Heart left ventricle (tissue), 13 donors: ENCODE results near the gene DIPK2B.

ENCODE experiments used
- POLR2A ChIP-seq, 2 donors: fragments of 450-650 bp; IDR thresholded peaks; one replicate each; pipeline ENCODE4 v1.6.1; 2017; ENCODE audit warnings: antibody characterized with exemption in 2 of 2, mild to moderate bottlenecking in 2 of 2, moderate library complexity in 2 of 2
- TF ChIP-seq, protein P1 (sequence below), 12 donors: fragments of 200-600 bp; sonication (generic) in 4 of 12; IDR thresholded peaks; one replicate each; pipeline versions ENCODE4 v1.5.0 to v1.8.0; 2018 to 2022; ENCODE audit warnings: antibody characterized with exemption in 12 of 12, mild to moderate bottlenecking in 5 of 12
- donor health status: ischemic (EF 13 %, LVEDD 7.1; RV severe dilation, severe dysfunction).
- donor health status: DM: no; HTN: yes; CAD: no.
- donor health status: DM: no; HTN: no; CAD: no.
- donor health status: ischemic (EF 25% LVEDD 6.9; RV normal size, moderate dysfunction).
- donor health status: ischemic (EF 25% LVEDD 5.7; RV mildly dilated, moderate dysfunction).
- donor health status: ischemic (EF 35%, LVEDD 5.7; RV mildly dilated, moderate dysfunction).
- donor health status: nonischemic (EF 11% LVEDD 7.7; RV severe dilation, severe dysfunction).
- donor health status: DM: yes; HTN: yes; CAD: no.
- donor health status: PGD.
- donor health status: ischemic (EF 29% LVEDD 5.4; RV normal size, mild dysfunction).
- donor health status: nonischemic (EF 23%, LVEDD 6.1; RV moderate dilation, normal function).

GRCh38 chrX:45240301-45240700 is 39.6 kb upstream of the DIPK2B start:
- TF ChIP-seq, protein P1, sequence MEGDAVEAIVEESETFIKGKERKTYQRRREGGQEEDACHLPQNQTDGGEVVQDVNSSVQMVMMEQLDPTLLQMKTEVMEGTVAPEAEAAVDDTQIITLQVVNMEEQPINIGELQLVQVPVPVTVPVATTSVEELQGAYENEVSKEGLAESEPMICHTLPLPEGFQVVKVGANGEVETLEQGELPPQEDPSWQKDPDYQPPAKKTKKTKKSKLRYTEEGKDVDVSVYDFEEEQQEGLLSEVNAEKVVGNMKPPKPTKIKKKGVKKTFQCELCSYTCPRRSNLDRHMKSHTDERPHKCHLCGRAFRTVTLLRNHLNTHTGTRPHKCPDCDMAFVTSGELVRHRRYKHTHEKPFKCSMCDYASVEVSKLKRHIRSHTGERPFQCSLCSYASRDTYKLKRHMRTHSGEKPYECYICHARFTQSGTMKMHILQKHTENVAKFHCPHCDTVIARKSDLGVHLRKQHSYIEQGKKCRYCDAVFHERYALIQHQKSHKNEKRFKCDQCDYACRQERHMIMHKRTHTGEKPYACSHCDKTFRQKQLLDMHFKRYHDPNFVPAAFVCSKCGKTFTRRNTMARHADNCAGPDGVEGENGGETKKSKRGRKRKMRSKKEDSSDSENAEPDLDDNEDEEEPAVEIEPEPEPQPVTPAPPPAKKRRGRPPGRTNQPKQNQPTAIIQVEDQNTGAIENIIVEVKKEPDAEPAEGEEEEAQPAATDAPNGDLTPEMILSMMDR (IDR thresholded peaks at IDR 0.05), result peak in 1 of 12 donors; percentile 17
- TF ChIP-seq POLR2A (IDR thresholded peaks at IDR 0.05), result no peak
